H9 (cell line): Measurements from ENCODE around the gene SLC22A12. TPM values are rescaled to one million over a fixed set of nuclear protein-coding genes. Genes with fewer than 3 reads are reported as not detected.

Experiments
- DNase-seq: peaks from one replicate; pipeline ENCODE4 v3.0.0-alpha.2; 2017
- H2AFZ ChIP-seq: one replicate; pipeline ENCODE4 v1.6.1; 2013; ENCODE audit warnings: mild to moderate bottlenecking, low read length, control low read depth, moderate library complexity
- H2AK5ac ChIP-seq: 2 replicates; pipeline ENCODE4 v1.6.1; 2013; ENCODE audit warnings: low read length, control low read depth, mixed read lengths; ENCODE audit not compliant: insufficient read length
- H2BK120ac ChIP-seq: one replicate; pipeline ENCODE4 v1.6.1; 2013; ENCODE audit warnings: low read depth, mild to moderate bottlenecking, low read length, control low read depth, inconsistent platforms; ENCODE audit not compliant: poor library complexity, severe bottlenecking
- H2BK12ac ChIP-seq: 2 replicates; pipeline ENCODE4 v1.6.1; 2013; ENCODE audit warnings: low read length, control low read depth, mixed read lengths, low read depth; ENCODE audit not compliant: insufficient read length
- H2BK15ac ChIP-seq: 2 replicates; pipeline ENCODE4 v1.6.1; 2013; ENCODE audit warnings: low read depth, low read length, control low read depth
- H2BK20ac ChIP-seq: one replicate; pipeline ENCODE4 v1.6.1; 2013; ENCODE audit warnings: low read depth, mild to moderate bottlenecking, low read length, control low read depth, inconsistent platforms; ENCODE audit not compliant: poor library complexity, severe bottlenecking
- H2BK5ac ChIP-seq: 2 replicates; pipeline ENCODE4 v1.6.1; 2013; ENCODE audit warnings: low read length, control low read depth, mixed read lengths; ENCODE audit not compliant: insufficient read length
- H3K14ac ChIP-seq: 2 replicates; pipeline ENCODE4 v1.6.1; 2013; ENCODE audit warnings: low read length, control low read depth; ENCODE audit not compliant: insufficient read depth
- H3K18ac ChIP-seq: 2 replicates; pipeline ENCODE4 v1.6.1; 2013; ENCODE audit warnings: low read depth, mild to moderate bottlenecking, mixed read lengths, low read length, control low read depth; ENCODE audit not compliant: insufficient read length
- H3K23ac ChIP-seq: 2 replicates; pipeline ENCODE4 v1.6.1; 2013; ENCODE audit warnings: low read length, control low read depth, mixed read lengths, low read depth; ENCODE audit not compliant: insufficient read length
- H3K23me2 ChIP-seq: 2 replicates; pipeline ENCODE4 v1.6.1; 2013; ENCODE audit warnings: low read depth, mild to moderate bottlenecking, mixed read lengths, low read length, control low read depth; ENCODE audit not compliant: insufficient read length, poor library complexity, severe bottlenecking
- H3K27ac ChIP-seq: 2 replicates; pipeline ENCODE4 v1.5.1; 2013; ENCODE audit warnings: low read length, control low read depth, mixed read lengths, low read depth; ENCODE audit not compliant: insufficient read length
- H3K27me3 ChIP-seq: 2 replicates; pipeline ENCODE4 v1.6.1; 2013; ENCODE audit warnings: low read length, control low read depth, inconsistent platforms; ENCODE audit not compliant: insufficient read depth
- H3K4ac ChIP-seq: 2 replicates; pipeline ENCODE4 v1.6.1; 2013; ENCODE audit warnings: low read depth, mild to moderate bottlenecking, control low read depth, inconsistent platforms, low read length, moderate library complexity
- H3K4me1 ChIP-seq: 2 replicates; pipeline ENCODE4 v1.6.1; 2013; ENCODE audit warnings: low read length, control low read depth, inconsistent platforms; ENCODE audit not compliant: insufficient read depth
- H3K4me2 ChIP-seq: 2 replicates; pipeline ENCODE4 v1.6.1; 2013; ENCODE audit warnings: low read length, control low read depth, mixed read lengths; ENCODE audit not compliant: insufficient read length, insufficient read depth
- H3K56ac ChIP-seq: 2 replicates; pipeline ENCODE4 v1.6.1; 2013; ENCODE audit warnings: low read depth, mild to moderate bottlenecking, mixed read lengths, low read length, control low read depth; ENCODE audit not compliant: insufficient read length
- H3K79me1 ChIP-seq: 2 replicates; pipeline ENCODE4 v1.6.1; 2013; ENCODE audit warnings: low read depth, mild to moderate bottlenecking, moderate library complexity, low read length, control low read depth, inconsistent platforms; ENCODE audit not compliant: insufficient read depth, poor library complexity, severe bottlenecking
- H3K79me2 ChIP-seq: 2 replicates; pipeline ENCODE4 v1.6.1; 2013; ENCODE audit warnings: low read length, control low read depth, inconsistent platforms; ENCODE audit not compliant: insufficient read depth
- H3K9ac ChIP-seq: 2 replicates; pipeline ENCODE4 v1.6.1; 2013; ENCODE audit warnings: low read length, control low read depth, mixed read lengths; ENCODE audit not compliant: insufficient read length; ENCODE audit errors: extremely low read depth
- H3K9me3 ChIP-seq: one replicate; pipeline ENCODE4 v1.6.1; 2013; ENCODE audit warnings: low read depth, low read length, inconsistent platforms; ENCODE audit not compliant: control insufficient read depth
- H3T11ph ChIP-seq: one replicate; pipeline ENCODE4 v1.6.1; 2013; ENCODE audit warnings: mild to moderate bottlenecking, low read length, control low read depth, inconsistent platforms
- H4K20me1 ChIP-seq: one replicate; pipeline ENCODE4 v1.6.1; 2013; ENCODE audit not compliant: control insufficient read depth, insufficient read length, insufficient read depth
- H4K5ac ChIP-seq: 2 replicates; pipeline ENCODE4 v1.6.1; 2013; ENCODE audit warnings: low read depth, mild to moderate bottlenecking, mixed read lengths, low read length, control low read depth; ENCODE audit not compliant: insufficient read length
- H4K8ac ChIP-seq: replicated peaks from 2 replicates; pipeline ENCODE4 v1.6.1; 2013; ENCODE audit warnings: low read length, control low read depth, mixed read lengths, low read depth; ENCODE audit not compliant: insufficient read length
- H4K91ac ChIP-seq: 2 replicates; pipeline ENCODE4 v1.6.1; 2013; ENCODE audit warnings: low read depth, mild to moderate bottlenecking, moderate library complexity, mixed read lengths, low read length, control low read depth; ENCODE audit not compliant: insufficient read length
- H3K27ac Mint-ChIP-seq, 3 experiments: 2 replicates in 2 of 3; 3 replicates in 1 of 3; pipeline ENCODE4 v1.8.0; 2020 to 2021; ENCODE audit warnings: mixed read lengths in 3 of 3, mild to moderate bottlenecking in 1 of 3, moderate library complexity in 1 of 3
- H3K27me3 Mint-ChIP-seq: 2 replicates; pipeline ENCODE4 v1.8.0; 2021; ENCODE audit warnings: low read depth, mild to moderate bottlenecking, moderate library complexity, mixed read lengths
- H3K36me3 Mint-ChIP-seq, 3 experiments: 2 replicates in 2 of 3; 3 replicates in 1 of 3; pipeline ENCODE4 v1.8.0; 2020 to 2021; ENCODE audit warnings: low read depth in 3 of 3, mixed read lengths in 3 of 3; ENCODE audit not compliant: insufficient read depth in 1 of 3
- H3K4me1 Mint-ChIP-seq, 2 experiments: 2 replicates each; pipeline ENCODE4 v1.8.0; 2020; ENCODE audit warnings: mixed read lengths in 2 of 2
- H3K4me3 Mint-ChIP-seq, 2 experiments: 2 replicates in 1 of 2; 3 replicates in 1 of 2; pipeline ENCODE4 v1.8.0; 2020 to 2021; ENCODE audit warnings: mild to moderate bottlenecking in 2 of 2, mixed read lengths in 2 of 2, moderate library complexity in 1 of 2
- H3K9me3 Mint-ChIP-seq, 2 experiments: 2 replicates in 1 of 2; 3 replicates in 1 of 2; pipeline ENCODE4 v1.8.0; 2020; ENCODE audit warnings: mild to moderate bottlenecking in 2 of 2, mixed read lengths in 2 of 2, moderate library complexity in 1 of 2
- CTCF ChIP-seq: fragments of 200-600 bp; sonication (generic); conservative IDR thresholded peaks from 3 replicates; pipeline ENCODE4 v1.8.0; 2021; ENCODE audit warnings: antibody characterized with exemption, mild to moderate bottlenecking
- WGBS: extraction: QIAGEN DNeasy Blood & Tissue Kit; methylation state at CpG from one replicate; pipeline ENCODE4 v1.1.7; 2013; ENCODE audit warnings: missing lambda C conversion rate, low lambda C conversion rate, mixed read lengths; ENCODE audit not compliant: insufficient read length; ENCODE audit errors: extremely low coverage; 5-methylcytosine and 5-hydroxymethylcytosine counted together
- total RNA-seq: library from RNA; stranded (reverse); gene quantifications from 2 replicates; pipeline ENCODE4 v1.2.1, GENCODE V29; 2021

SLC22A12 gene
- total RNA-seq, 1 experiment from 2014 or later, result not detected

- Histone ChIP-seq H3K9me3 (no peaks in the 10 kb centered on the region), H4K91ac (no peak overlapping the region), H3K14ac (no peak overlapping the region), H2BK20ac (no peak overlapping the region), H2BK15ac (no peak overlapping the region), H3K27ac (no peak overlapping the region), H2BK120ac (no peak overlapping the region), H4K20me1 (no peaks in the 10 kb centered on the region), H3K79me1 (no peaks in the 10 kb centered on the region), H3T11ph (no peak overlapping the region), H4K8ac (no peak overlapping the region), H2BK12ac (no peak overlapping the region), H3K18ac (no peak overlapping the region), H3K56ac (no peak overlapping the region), H3K23me2 (no peaks in the 10 kb centered on the region), H3K4ac (no peak overlapping the region), H3K23ac (no peak overlapping the region), H3K4me1 (no peaks in the 10 kb centered on the region), H2AK5ac (no peak overlapping the region), H2BK5ac (no peak overlapping the region), H2AFZ (no peak overlapping the region), H3K79me2 (no peaks in the 10 kb centered on the region), H3K4me2 (no peak overlapping the region), H3K9ac (no peak overlapping the region), H3K27me3 (no peaks in the 10 kb centered on the region), H4K5ac (no peak overlapping the region)
- Mint-ChIP-seq H3K27ac (no peak overlapping the region), H3K27me3 (peaks cover 11% of the 10 kb centered on the region), H3K36me3 (no peaks in the 10 kb centered on the region), H3K4me1 (peaks cover 5 to 27% of the 10 kb centered on the region in 2 experiments), H3K9me3 (no peaks in the 10 kb centered on the region; a peak in 1 of 5 replicates), H3K4me3 (no peak overlapping the region)
- DNase-seq, result no peak
- peak; percentile 23; the same call in 1 of the 3 replicates for TF ChIP-seq CTCF
- WGBS, result no CpG with 5 or more reads among the region's 7 CpGs
Observed at GRCh38 chr11:64604458-64605243, 13.6 kb downstream of the SLC22A12 start.
